Peyer's patch (tissue), 4 donors: ENCODE results near the gene RAB31.

ENCODE experiments used
- POLR2A ChIP-seq, 2 donors: fragments of 450-650 bp; IDR thresholded peaks; one replicate each; pipeline ENCODE4 v1.5.1; 2017; ENCODE audit warnings: antibody characterized with exemption in 2 of 2, mild to moderate bottlenecking in 2 of 2, moderate library complexity in 2 of 2
- TF ChIP-seq, protein P1 (sequence below), 6 experiments: fragments of 450-650 bp in 4 of 6; fragments of 200-600 bp in 2 of 6; sonication (generic) in 1 of 6; IDR thresholded peaks; one replicate each; pipeline ENCODE4 v1.5.1; 2017 to 2019; ENCODE audit warnings: antibody characterized with exemption in 6 of 6, mild to moderate bottlenecking in 3 of 6, moderate library complexity in 1 of 6

DNA sequence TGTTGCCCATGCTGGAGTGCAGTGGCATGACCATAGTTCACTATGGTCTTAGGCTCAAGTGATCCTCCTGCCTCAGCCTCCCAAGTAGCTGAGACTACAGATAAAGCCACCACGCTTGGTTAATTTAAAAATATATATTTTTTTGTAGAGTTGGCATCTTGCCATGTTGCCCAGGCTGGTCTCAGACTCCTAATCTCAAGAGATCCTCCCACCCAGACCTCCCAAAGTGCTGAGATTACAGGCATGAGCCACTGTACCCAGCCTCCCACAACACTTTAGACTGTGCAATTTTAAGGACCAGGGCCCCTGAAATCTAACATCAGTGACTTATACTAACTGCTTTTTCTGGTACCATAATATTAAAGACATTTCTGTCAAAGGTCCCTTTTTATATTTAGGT is 182.9 kb downstream of the RAB31 start:
- TF ChIP-seq, protein P1, sequence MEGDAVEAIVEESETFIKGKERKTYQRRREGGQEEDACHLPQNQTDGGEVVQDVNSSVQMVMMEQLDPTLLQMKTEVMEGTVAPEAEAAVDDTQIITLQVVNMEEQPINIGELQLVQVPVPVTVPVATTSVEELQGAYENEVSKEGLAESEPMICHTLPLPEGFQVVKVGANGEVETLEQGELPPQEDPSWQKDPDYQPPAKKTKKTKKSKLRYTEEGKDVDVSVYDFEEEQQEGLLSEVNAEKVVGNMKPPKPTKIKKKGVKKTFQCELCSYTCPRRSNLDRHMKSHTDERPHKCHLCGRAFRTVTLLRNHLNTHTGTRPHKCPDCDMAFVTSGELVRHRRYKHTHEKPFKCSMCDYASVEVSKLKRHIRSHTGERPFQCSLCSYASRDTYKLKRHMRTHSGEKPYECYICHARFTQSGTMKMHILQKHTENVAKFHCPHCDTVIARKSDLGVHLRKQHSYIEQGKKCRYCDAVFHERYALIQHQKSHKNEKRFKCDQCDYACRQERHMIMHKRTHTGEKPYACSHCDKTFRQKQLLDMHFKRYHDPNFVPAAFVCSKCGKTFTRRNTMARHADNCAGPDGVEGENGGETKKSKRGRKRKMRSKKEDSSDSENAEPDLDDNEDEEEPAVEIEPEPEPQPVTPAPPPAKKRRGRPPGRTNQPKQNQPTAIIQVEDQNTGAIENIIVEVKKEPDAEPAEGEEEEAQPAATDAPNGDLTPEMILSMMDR (IDR thresholded peaks at IDR 0.05) = no peak
- TF ChIP-seq POLR2A (IDR thresholded peaks at IDR 0.05) = no peak
